NT2/D1 (cell line): ENCODE results near the gene FAM107B.

Experiments used
- SUZ12 ChIP-seq: IDR thresholded peaks from 2 replicates; pipeline ENCODE4 v1.6.1; 2011; ENCODE audit not compliant: insufficient read length, insufficient read depth; ENCODE audit errors: extremely low read depth
- YY1 ChIP-seq: IDR thresholded peaks from 2 replicates; pipeline ENCODE4 v1.6.1; 2011; ENCODE audit not compliant: insufficient read length, insufficient read depth
- ZNF274 ChIP-seq: IDR thresholded peaks from 2 replicates; pipeline ENCODE4 v1.6.1; 2011; ENCODE audit warnings: mild to moderate bottlenecking, low read depth, low read length

DNA sequence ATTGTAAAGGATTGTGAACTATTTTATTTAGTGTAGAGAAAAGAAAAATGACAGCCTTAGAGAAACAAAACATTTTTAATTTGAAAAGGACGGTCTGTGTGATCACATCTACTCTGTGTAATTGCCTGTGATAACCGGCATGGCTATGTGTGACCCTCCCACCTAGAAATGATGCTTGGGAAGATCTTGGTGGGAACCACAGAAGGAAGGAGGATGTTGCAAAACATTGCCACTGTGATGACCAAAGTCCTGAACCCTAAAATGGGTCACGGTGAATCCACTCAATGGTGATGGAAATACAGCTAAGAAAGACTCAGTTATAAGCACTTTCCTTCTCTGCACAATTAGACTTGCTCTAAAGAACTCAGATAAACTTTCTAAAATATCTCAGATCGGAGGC lies 222.7 kb downstream of the FAM107B start:
- TF ChIP-seq YY1 (no peak), ZNF274 (no peak), SUZ12 (no peak)
